PC-3 (cell line): ENCODE measurements around the gene GPR25. TPM values are rescaled to one million over a fixed set of nuclear protein-coding genes. Genes with fewer than 3 reads are reported as not detected.

ENCODE experiments used
- ATAC-seq: fragments of 200-7000 bp; cut with Tn5 transposase; 2 replicates; pipeline ENCODE4 v1.9.1; 2020; ENCODE audit warnings: mild to moderate bottlenecking, moderate library complexity
- BruUV-seq: library from RNA; stranded (reverse); fragments of 400-500 nt; replicated peaks from 2 replicates; lab custom pipeline; 2021; lab: Mats Ljungman, UMichigan
- CTCF ChIA-PET: fragments of 300-600 bp; sonication (Branson Sonifier 250); formaldehyde crosslinking; loops from one replicate; lab custom pipeline; 2022; ENCODE audit warnings: antibody characterized with exemption; lab: Charles Lee
- POLR2A ChIA-PET: fragments of 300-600 bp; sonication (Branson Sonifier 250); formaldehyde crosslinking; loops from one replicate; lab custom pipeline; 2022; ENCODE audit warnings: antibody characterized with exemption; ENCODE audit not compliant: unreplicated experiment; lab: Charles Lee
- DNase-seq: peaks from one replicate; pipeline ENCODE4 v3.0.0-alpha.2; 2015
- H2AFZ ChIP-seq: fragments of 300-600 bp; sonication (generic); 2 replicates; pipeline ENCODE4 v1.6.0; 2016; ENCODE audit warnings: antibody characterized with exemption, low read length
- H3F3A ChIP-seq: fragments of 300-600 bp; sonication (generic); one replicate; pipeline ENCODE4 v1.6.0; 2017; ENCODE audit warnings: antibody characterized with exemption, low read length, control low read depth, mild to moderate bottlenecking; ENCODE audit not compliant: unreplicated experiment
- H3K27ac ChIP-seq: fragments of 300-600 bp; sonication (generic); 2 replicates; pipeline ENCODE4 v1.5.1; 2016; ENCODE audit warnings: mild to moderate bottlenecking, low read length
- H3K27me3 ChIP-seq: fragments of 300-600 bp; sonication (generic); 2 replicates; pipeline ENCODE4 v1.6.1; 2016; ENCODE audit warnings: low read length, mixed read lengths
- H3K36me3 ChIP-seq: fragments of 300-600 bp; sonication (generic); 2 replicates; pipeline ENCODE4 v1.6.1; 2016; ENCODE audit warnings: low read depth, mixed run types, low read length, mixed read lengths
- H3K4me1 ChIP-seq: fragments of 300-600 bp; sonication (generic); 2 replicates; pipeline ENCODE4 v1.5.1; 2016; ENCODE audit warnings: low read length; ENCODE audit not compliant: insufficient read depth
- H3K4me2 ChIP-seq: fragments of 300-600 bp; sonication (generic); 2 replicates; pipeline ENCODE4 v1.6.0; 2016; ENCODE audit warnings: low read length
- H3K4me3 ChIP-seq: fragments of 300-600 bp; sonication (generic); 2 replicates; pipeline ENCODE4 v1.5.1; 2016; ENCODE audit warnings: mild to moderate bottlenecking, low read length, mixed read lengths
- H3K79me2 ChIP-seq: fragments of 300-600 bp; sonication (generic); 2 replicates; pipeline ENCODE4 v1.6.1; 2017; ENCODE audit warnings: low read length, mixed read lengths
- H3K9ac ChIP-seq: fragments of 300-600 bp; sonication (generic); 2 replicates; pipeline ENCODE4 v1.6.0; 2016; ENCODE audit warnings: mild to moderate bottlenecking, low read length
- H3K9me2 ChIP-seq: fragments of 300-600 bp; sonication (generic); replicated peaks from 2 replicates; pipeline ENCODE4 v1.6.1; 2016; ENCODE audit warnings: mixed run types, low read length, mixed read lengths
- H3K9me3 ChIP-seq: fragments of 300-600 bp; sonication (generic); 2 replicates; pipeline ENCODE4 v1.6.1; 2016; ENCODE audit warnings: low read length, mixed read lengths
- H4K20me1 ChIP-seq: fragments of 300-600 bp; sonication (generic); 2 replicates; pipeline ENCODE4 v1.6.1; 2016; ENCODE audit warnings: low read length, mixed read lengths
- EZH2 ChIP-seq: fragments of 300-600 bp; sonication (generic); IDR thresholded peaks from one replicate; pipeline ENCODE4 v1.6.1; 2017; ENCODE audit warnings: antibody characterized with exemption, mild to moderate bottlenecking, low read length; ENCODE audit not compliant: unreplicated experiment
- EZH2phosphoT487 ChIP-seq: fragments of 300-600 bp; sonication (generic); IDR thresholded peaks from 2 replicates; pipeline ENCODE4 v1.6.1; 2018; ENCODE audit warnings: mild to moderate bottlenecking, antibody characterized with exemption, low read length, borderline replicate concordance
- intact Hi-C: fragments of 100-400 bp; cut with micrococcal nuclease; formaldehyde crosslinking; loops from 2 replicates; pipeline ENCODE4 v1.9.0; 2023
- total RNA-seq: library from RNA; depleted of rRNA; stranded (reverse); fragments of >200 nt; gene quantifications from 2 replicates; pipeline ENCODE4 v1.2.3, GENCODE V29; 2014
- TF ChIP-seq, protein P1 (sequence below): fragments of 300-600 bp; sonication (generic); conservative IDR thresholded peaks from 2 replicates; pipeline ENCODE4 v1.5.1; 2017; ENCODE audit warnings: antibody characterized with exemption, low read depth, mild to moderate bottlenecking, low read length

GPR25 gene
- total RNA-seq, 1 experiment from 2014 or later, result not detected

DNA sequence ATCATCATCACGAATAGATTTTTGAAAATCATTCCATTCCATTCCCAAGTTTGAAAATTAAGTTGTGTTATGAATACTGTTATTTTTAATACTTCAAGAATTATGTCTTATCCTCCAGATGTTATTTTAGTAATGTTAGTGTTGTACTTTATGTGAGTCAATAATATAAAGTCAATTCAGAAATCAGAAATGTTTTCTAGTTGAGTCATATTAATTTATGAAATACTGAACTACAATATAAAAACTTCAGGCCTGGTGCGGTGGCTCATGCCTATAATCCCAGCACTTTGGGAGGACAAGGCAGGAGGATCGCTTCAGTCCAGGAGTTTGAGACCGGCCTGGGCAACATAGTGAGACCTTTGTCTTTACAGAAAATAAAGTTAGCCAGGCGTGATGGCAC is 38.4 kb upstream of the GPR25 start:
- Histone ChIP-seq H3K36me3 (peaks cover 8% of the 10 kb centered on the region), H2AFZ (no peak overlapping the region), H3K9ac (no peak overlapping the region), H3K27me3 (no peaks in the 10 kb centered on the region), H3K4me3 (no peak overlapping the region), H3K27ac (no peak overlapping the region), H3K4me2 (no peak overlapping the region), H3K9me3 (no peaks in the 10 kb centered on the region), H3F3A (no peaks in the 10 kb centered on the region), H3K79me2 (no peaks in the 10 kb centered on the region), H3K9me2 (no peaks in the 10 kb centered on the region), H3K4me1 (no peaks in the 10 kb centered on the region), H4K20me1 (no peaks in the 10 kb centered on the region)
- ChIA-PET POLR2A (no interaction called here), CTCF (no interaction called here)
- no TSS peak for BruUV-seq
- intact Hi-C loops, result no loop called here
- TF ChIP-seq EZH2phosphoT487 (no peak), EZH2 (no peak)
- TF ChIP-seq, protein P1, sequence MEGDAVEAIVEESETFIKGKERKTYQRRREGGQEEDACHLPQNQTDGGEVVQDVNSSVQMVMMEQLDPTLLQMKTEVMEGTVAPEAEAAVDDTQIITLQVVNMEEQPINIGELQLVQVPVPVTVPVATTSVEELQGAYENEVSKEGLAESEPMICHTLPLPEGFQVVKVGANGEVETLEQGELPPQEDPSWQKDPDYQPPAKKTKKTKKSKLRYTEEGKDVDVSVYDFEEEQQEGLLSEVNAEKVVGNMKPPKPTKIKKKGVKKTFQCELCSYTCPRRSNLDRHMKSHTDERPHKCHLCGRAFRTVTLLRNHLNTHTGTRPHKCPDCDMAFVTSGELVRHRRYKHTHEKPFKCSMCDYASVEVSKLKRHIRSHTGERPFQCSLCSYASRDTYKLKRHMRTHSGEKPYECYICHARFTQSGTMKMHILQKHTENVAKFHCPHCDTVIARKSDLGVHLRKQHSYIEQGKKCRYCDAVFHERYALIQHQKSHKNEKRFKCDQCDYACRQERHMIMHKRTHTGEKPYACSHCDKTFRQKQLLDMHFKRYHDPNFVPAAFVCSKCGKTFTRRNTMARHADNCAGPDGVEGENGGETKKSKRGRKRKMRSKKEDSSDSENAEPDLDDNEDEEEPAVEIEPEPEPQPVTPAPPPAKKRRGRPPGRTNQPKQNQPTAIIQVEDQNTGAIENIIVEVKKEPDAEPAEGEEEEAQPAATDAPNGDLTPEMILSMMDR, result no peak
- DNase-seq (peak; percentile 43), ATAC-seq (peak; percentile 57)

DNA sequence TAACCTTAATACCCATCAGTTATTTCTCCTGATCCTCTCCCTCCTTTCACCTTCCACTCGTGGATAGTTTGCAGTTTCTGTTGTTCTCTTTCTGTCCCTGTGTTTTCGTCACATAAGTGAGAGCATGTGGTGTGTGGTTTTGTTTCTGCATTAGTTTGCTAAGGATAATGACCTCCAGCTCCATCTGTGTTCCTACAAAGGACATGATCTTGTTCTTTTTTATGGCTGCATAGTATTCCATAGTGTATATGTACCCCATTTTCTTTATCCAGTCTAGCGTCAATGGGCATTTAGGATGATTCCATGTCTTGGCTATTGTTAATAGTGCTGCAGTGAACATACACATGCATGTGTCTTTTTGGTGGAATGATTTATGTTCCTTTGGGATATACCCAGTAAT is 36.6 kb upstream of the GPR25 start:
- Histone ChIP-seq H3K4me1 (no peaks in the 10 kb centered on the region), H3K4me3 (no peak overlapping the region), H3K27ac (no peak overlapping the region), H3K79me2 (no peaks in the 10 kb centered on the region), H3F3A (no peaks in the 10 kb centered on the region), H3K9me3 (no peaks in the 10 kb centered on the region), H3K36me3 (peaks cover 8% of the 10 kb centered on the region), H3K4me2 (no peak overlapping the region), H3K27me3 (no peaks in the 10 kb centered on the region), H3K9ac (no peak overlapping the region), H4K20me1 (no peaks in the 10 kb centered on the region), H2AFZ (no peak overlapping the region), H3K9me2 (no peaks in the 10 kb centered on the region)
- DNase-seq (no peak), ATAC-seq (no peak)
- intact Hi-C loops, result no loop called here
- TF ChIP-seq EZH2 (no peak), EZH2phosphoT487 (no peak)
- TF ChIP-seq, protein P1, result no peak
- no TSS peak for BruUV-seq
- CTCF ChIA-PET, result no interaction called here
- POLR2A ChIA-PET, result no interaction called here

DNA sequence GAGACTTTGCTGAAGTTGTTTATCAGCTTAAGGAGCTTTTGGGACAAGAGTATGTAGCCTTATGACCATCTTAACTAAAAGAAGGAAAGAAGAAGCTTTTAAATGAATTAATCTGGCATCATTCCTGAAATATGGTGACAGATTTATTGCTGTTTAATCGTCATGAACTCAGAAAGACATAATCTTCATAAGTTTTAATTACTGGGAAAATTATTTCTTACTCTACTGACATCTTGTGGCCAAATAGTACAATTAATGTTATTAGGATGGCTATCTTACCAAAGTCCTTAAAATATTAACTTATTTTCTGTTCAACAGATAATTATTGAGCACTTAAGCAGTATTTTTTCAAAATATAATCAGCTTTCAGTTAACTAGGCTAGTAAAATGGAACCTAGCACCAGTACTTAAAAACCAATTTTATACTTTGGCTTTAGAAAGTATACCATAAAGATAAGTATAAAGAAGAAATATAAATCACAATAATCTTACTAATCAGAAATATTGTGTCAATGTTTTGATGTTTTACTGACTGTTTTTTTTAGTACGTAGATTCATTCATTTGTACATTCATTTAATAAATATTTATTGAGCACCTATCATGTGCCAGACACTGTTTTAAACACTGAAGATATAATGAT is 34.7 kb upstream of the GPR25 start:
- BruUV-seq, result no TSS peak
- no peaks in the 10 kb centered on the region for H3K27me3 ChIP-seq
- H3K79me2 ChIP-seq, result no peaks in the 10 kb centered on the region
- TF ChIP-seq EZH2, result no peak
- TF ChIP-seq, protein P1, result peak; percentile 94
- H3F3A ChIP-seq, result no peaks in the 10 kb centered on the region
- intact Hi-C loops, result loop anchor here (1.0 kb wide), 2 partner anchors 217 to 279 kb away; no protein-coding TSS in a partner anchor
- no peaks in the 10 kb centered on the region for H3K9me2 ChIP-seq
- POLR2A ChIA-PET, result interaction anchor here (0.6 to 1.0 kb wide), 2 partner anchors 13 to 168 kb away, joined by 3 to 7 read pairs; partner anchors contain the start of gene DDX59
- H3K36me3 ChIP-seq, result peaks cover 5% of the 10 kb centered on the region
- peak; percentile 55 for ATAC-seq
- H4K20me1 ChIP-seq, result no peaks in the 10 kb centered on the region
- H3K27ac ChIP-seq, result no peak overlapping the region
- no peak overlapping the region for H3K4me3 ChIP-seq
- H2AFZ ChIP-seq, result no peak overlapping the region
- CTCF ChIA-PET, result interaction anchor here (0.7 to 0.9 kb wide), 4 partner anchors 198 to 279 kb away, joined by 3 to 5 read pairs (median 3); no protein-coding TSS in a partner anchor
- DNase-seq, result peak; percentile 82
- no peaks in the 10 kb centered on the region for H3K4me1 ChIP-seq
- H3K9ac ChIP-seq, result no peak overlapping the region
- no peak overlapping the region for H3K4me2 ChIP-seq
- no peaks in the 10 kb centered on the region for H3K9me3 ChIP-seq
